WI38 (cell line): ENCODE data around the gene LINC00632.

Source experiments
- H3K4me3 ChIP-seq: 2 replicates; pipeline ENCODE4 v1.5.1; 2011; ENCODE audit warnings: low read depth, mild to moderate bottlenecking, control low read depth, low read length
- TF ChIP-seq, protein P1 (sequence below): IDR thresholded peaks from 2 replicates; pipeline ENCODE4 v1.5.1; 2012; ENCODE audit warnings: low read depth, mild to moderate bottlenecking, control low read depth, low read length

Gene LINC00632

DNA sequence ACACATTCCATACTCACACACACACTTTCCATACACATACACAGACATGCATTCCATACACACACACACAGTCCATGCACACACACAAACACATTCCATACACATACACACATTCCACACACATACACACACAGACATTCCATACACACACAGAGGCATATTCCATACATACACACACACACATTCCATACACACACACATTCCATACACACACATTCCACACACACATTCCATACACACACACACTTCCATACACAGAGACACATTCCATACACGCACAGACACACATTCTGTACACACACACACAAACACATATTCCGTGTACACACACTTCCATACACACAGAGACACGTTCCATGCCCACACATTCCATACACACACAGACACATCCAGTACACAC, 14.8 kb downstream of the LINC00632 start:
- H3K4me3 ChIP-seq = no peak overlapping the region
- TF ChIP-seq, protein P1, sequence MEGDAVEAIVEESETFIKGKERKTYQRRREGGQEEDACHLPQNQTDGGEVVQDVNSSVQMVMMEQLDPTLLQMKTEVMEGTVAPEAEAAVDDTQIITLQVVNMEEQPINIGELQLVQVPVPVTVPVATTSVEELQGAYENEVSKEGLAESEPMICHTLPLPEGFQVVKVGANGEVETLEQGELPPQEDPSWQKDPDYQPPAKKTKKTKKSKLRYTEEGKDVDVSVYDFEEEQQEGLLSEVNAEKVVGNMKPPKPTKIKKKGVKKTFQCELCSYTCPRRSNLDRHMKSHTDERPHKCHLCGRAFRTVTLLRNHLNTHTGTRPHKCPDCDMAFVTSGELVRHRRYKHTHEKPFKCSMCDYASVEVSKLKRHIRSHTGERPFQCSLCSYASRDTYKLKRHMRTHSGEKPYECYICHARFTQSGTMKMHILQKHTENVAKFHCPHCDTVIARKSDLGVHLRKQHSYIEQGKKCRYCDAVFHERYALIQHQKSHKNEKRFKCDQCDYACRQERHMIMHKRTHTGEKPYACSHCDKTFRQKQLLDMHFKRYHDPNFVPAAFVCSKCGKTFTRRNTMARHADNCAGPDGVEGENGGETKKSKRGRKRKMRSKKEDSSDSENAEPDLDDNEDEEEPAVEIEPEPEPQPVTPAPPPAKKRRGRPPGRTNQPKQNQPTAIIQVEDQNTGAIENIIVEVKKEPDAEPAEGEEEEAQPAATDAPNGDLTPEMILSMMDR = no peak

DNA sequence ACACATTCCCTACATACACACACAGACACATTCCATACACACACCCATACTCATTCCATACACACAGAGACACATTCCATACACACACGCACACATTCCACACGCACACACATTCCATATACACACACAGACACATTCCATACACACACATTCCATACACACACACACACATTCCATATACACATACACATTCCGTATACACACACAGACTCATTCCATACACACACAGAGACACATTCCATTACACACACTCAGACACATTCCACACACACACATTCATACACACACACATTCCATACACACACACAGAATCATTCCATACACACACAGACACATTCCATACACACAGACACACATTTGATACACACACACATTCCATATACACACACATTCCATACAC, 15.2 kb downstream of the LINC00632 start:
- H3K4me3 ChIP-seq = no peak overlapping the region
- TF ChIP-seq, protein P1 = no peak

DNA sequence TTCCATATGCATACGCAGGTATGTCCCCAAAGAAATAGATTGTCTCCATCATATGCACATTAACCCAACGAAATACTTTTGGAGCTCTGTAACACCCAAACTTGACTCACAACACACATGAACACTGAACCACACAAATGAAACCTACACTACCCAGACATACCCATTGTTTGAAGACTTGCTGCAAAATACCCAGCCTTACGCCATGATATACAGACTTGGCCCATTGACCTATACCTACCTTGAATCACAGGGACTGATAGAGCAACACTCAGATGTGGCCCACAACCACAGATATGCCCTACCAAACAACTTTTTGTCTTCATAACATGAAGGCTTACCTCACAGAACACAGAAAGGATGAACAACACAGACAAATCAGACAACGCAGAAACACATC, 15.9 kb downstream of the LINC00632 start:
- no peak overlapping the region for H3K4me3 ChIP-seq
- TF ChIP-seq, protein P1 = no peak

DNA sequence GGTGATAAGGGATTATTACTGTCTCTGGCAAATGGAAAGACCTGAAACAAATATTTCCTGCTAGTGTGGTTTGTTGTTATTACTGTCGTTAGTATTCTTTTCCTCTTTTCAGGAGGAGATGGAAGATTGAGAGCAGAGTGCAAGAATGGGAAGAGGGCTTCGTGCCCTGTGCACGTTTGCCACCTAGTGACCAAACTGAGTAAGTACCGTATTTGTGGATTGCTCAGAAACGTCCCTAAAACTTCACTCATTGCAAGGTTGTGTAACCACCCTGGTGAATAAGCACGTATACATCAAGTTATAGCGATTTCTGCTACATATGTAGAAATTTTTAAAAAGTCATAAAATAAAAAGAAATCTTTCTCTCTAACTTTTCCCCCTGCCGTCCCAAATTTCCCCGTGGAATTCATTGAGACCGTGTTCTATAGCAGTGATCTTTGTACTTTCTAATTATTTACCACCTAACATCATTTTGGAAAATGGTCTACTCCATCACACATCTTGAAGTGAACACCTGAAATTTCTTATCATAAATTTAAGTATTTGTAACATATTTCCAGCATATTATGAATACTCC, 24.3 kb downstream of the LINC00632 start:
- H3K4me3 ChIP-seq = no peak overlapping the region
- TF ChIP-seq, protein P1 = peak; percentile 79

DNA sequence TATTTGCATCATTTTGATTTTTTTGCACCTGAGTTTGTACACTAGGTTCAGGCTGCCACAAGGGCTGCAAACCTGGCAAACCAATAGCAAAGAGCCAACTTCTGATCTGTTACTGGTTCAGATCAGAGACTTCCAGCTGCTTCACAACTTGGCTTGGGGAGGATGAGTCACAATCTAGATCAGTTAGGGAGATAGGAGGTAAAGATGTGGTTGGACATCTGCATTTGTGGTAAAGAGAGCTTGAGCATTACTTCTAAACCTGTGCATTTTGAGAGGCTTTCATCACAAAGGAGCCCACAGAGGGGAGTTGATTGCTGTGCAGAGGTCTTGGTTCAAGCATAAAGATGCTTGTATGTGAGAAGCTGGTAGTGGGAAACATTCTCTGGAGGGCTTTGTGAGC, 34.5 kb downstream of the LINC00632 start:
- H3K4me3 ChIP-seq = no peak overlapping the region
- TF ChIP-seq, protein P1 = no peak

DNA sequence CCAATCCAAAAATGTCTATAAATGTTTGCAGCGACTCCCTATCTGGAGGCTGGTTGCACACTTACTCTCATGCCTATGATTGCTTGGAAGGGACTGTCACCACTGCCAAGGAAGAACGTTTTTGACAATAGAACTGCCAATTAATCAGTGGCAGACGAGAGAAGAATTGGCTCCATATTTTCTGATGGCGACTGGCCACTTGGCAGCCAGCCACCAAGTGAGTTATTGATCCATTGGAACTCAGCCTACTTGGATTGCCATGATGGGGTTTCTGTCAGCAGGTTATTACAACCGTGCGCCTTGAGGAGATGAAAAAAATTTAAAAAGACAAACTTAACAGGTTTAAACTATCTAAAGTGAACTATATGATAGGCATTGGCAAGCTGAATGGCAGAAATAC, 47.4 kb downstream of the LINC00632 start:
- TF ChIP-seq, protein P1 = no peak
- H3K4me3 ChIP-seq = no peak overlapping the region

DNA sequence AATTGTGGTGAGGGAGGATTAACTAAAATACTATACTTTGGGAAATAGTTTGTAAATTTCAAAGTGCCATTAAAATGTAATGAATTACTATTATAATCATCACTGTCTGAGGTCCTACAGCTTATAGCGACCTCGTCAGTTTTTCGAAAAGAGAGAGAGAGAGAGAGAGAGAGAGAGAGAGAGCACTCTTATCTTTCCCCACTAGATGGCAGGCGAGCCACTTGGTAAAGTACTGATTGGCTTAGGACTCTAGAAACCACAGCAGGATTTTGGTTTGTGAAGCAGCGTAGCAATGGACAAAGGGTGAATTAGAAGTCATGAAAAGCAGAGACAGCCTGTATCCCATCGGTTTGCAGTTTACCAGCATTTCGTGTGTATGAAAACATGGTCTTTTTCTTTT, 52.5 kb downstream of the LINC00632 start:
- no peak overlapping the region for H3K4me3 ChIP-seq
- TF ChIP-seq, protein P1 = peak; percentile 74
